ENCODE results near the gene CDH15. TPM values are rescaled to one million over a fixed set of nuclear protein-coding genes. Genes with fewer than 3 reads are reported as not detected.
A peak's percentile ranks its signal among the peaks of the same experiment; 100 is the strongest.

CDH15 gene
- total and polyA plus RNA-seq, 2 donors (not counting 1 experiment from before 2014, with no cell fraction given) = not detected

DNA sequence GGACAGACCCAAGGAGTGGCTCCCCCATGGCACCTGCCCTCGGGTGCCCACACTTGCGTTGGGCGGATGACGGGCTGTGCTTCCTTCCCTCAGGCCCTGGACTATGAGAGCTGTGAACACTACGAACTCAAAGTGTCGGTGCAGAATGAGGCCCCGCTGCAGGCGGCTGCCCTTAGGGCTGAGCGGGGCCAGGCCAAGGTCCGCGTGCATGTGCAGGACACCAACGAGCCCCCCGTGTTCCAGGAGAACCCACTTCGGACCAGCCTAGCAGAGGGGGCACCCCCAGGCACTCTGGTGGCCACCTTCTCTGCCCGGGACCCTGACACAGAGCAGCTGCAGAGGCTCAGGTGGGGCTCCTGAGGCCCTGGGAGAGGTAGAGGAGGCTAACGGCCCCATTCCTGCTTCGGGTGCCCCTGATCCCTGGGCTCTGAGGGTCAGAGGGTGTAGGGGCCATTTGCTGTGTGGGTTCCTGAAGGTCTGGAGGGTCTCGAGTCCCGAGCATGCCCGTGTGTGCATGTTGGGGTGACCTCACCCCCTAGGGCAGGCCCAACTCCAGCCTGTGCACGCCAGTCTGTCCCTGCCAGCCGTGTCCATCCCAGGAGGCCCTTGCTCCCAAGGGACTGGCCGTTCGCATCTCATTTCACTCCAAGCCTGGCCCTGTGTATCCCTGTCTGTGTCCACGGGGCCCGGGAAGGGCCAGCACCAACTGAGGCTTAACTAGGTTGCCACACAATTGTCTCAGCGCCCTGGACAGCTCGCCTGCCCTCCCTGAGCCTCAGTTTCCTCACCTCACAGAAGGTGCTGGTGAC is 18.8 kb downstream of the CDH15 start:
- POLR2A ChIA-PET = interaction anchor here (0.6 kb wide), 1 partner anchor 410 kb away, joined by 3 read pairs; no protein-coding TSS in a partner anchor
- Histone ChIP-seq H3K9ac (ENCODE audit: low read length) (no peak overlapping the region), H3K27me3 (replicated peaks in 1 of 4; ENCODE audit: control extremely low read depth in 1 of 4, control insufficient read depth in 3 of 4, insufficient read depth in 4 of 4, low read length in 3 of 4) (peaks cover 0 to 3% (median 0%) of the 10 kb centered on the region in 4 experiments), H3K9me3 (ENCODE audit: control extremely low read depth in 1 of 3, control insufficient read depth in 2 of 3, insufficient read depth in 1 of 3, low read length in 2 of 3) (peaks cover 0 to 22% (median 0%) of the 10 kb centered on the region in 3 donors), H4K20me1 (ENCODE audit: control insufficient read depth, insufficient read depth, low read length, poor library complexity, severe bottlenecking) (no peaks in the 10 kb centered on the region), H3K36me3 (replicated peaks in 1 of 2; ENCODE audit: control extremely low read depth in 1 of 2, control insufficient read depth in 1 of 2, extremely low read depth in 1 of 2, insufficient read depth in 2 of 2, low read length in 1 of 2) (no peaks in the 10 kb centered on the region), H3K79me2 (ENCODE audit: control insufficient read depth, insufficient read depth, low read length) (no peaks in the 10 kb centered on the region), H2AFZ (ENCODE audit: insufficient read depth, low read depth, low read length, poor library complexity, severe bottlenecking) (no peak overlapping the region), H3K4me1 (ENCODE audit: control insufficient read depth in 2 of 2, insufficient read depth in 2 of 2, low read length in 2 of 2) (no peaks in the 10 kb centered on the region), H3K4me2 (replicated peaks; ENCODE audit: low read depth, low read length, poor library complexity, severe bottlenecking) (no peak overlapping the region), H3K27ac (ENCODE audit: low read length in 2 of 2) (no peak overlapping the region), H3K4me3 (ENCODE audit: control extremely low read depth in 1 of 5, extremely low read depth in 1 of 5, insufficient read depth in 1 of 5, low read depth in 2 of 5, low read length in 4 of 5) (no peak overlapping the region)
- intact Hi-C loops (cut with micrococcal nuclease) = no loop called here
- H3K4me1 Mint-ChIP-seq = peaks cover 3% of the 10 kb centered on the region
- DNase-seq (peak; percentile 21), ATAC-seq (ENCODE audit: low read depth) (no peak)
- no peak overlapping the region for H3K27ac Mint-ChIP-seq
- H3K27me3 Mint-ChIP-seq = no peaks in the 10 kb centered on the region
- CTCF ChIA-PET = no interaction called here
- TF ChIP-seq, protein P1, sequence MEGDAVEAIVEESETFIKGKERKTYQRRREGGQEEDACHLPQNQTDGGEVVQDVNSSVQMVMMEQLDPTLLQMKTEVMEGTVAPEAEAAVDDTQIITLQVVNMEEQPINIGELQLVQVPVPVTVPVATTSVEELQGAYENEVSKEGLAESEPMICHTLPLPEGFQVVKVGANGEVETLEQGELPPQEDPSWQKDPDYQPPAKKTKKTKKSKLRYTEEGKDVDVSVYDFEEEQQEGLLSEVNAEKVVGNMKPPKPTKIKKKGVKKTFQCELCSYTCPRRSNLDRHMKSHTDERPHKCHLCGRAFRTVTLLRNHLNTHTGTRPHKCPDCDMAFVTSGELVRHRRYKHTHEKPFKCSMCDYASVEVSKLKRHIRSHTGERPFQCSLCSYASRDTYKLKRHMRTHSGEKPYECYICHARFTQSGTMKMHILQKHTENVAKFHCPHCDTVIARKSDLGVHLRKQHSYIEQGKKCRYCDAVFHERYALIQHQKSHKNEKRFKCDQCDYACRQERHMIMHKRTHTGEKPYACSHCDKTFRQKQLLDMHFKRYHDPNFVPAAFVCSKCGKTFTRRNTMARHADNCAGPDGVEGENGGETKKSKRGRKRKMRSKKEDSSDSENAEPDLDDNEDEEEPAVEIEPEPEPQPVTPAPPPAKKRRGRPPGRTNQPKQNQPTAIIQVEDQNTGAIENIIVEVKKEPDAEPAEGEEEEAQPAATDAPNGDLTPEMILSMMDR (IDR thresholded peaks at IDR 0.05) = no peak
- no peak for TF ChIP-seq EZH2 (IDR thresholded peaks at IDR 0.05; ENCODE audit: borderline replicate concordance, insufficient read depth, low read depth, low read length, poor library complexity, severe bottlenecking)
- H3K4me3 Mint-ChIP-seq = no peak overlapping the region
- WGBS (ENCODE audit: insufficient coverage) = 71% methylated on average over 26 of the region's 28 CpGs
- H3K9me3 Mint-ChIP-seq (ENCODE audit: insufficient read depth) = no peaks in the 10 kb centered on the region
